Large intestine (tissue), 3 donors: ENCODE measurements around the gene HEPHL1. TPM values are rescaled to one million over a fixed set of nuclear protein-coding genes. Genes with fewer than 3 reads are reported as not detected.
"Not testable (repeated sequence)": the region's sequence is repeated elsewhere in the genome, so short reads cannot be mapped to it uniquely, and the experiment has no call there.

Experiments used
- DNase-seq, 2 donors: peaks; one replicate each; pipeline versions ENCODE4 v3.0.0 to v3.0.0-alpha.2; 2013
- H3K27ac ChIP-seq: one replicate; pipeline ENCODE4 v1.5.1; 2013; ENCODE audit warnings: low read length
- H3K27me3 ChIP-seq: 2 replicates; pipeline ENCODE4 v1.6.1; 2013; ENCODE audit warnings: low read length; ENCODE audit not compliant: control insufficient read depth, insufficient read depth
- H3K36me3 ChIP-seq: 2 replicates; pipeline ENCODE4 v1.6.1; 2013; ENCODE audit warnings: low read length; ENCODE audit not compliant: control insufficient read depth, insufficient read depth
- H3K4me1 ChIP-seq: one replicate; pipeline ENCODE4 v1.6.1; 2013; ENCODE audit warnings: low read length; ENCODE audit not compliant: control insufficient read depth, insufficient read depth
- H3K4me3 ChIP-seq: one replicate; pipeline ENCODE4 v1.5.1; 2013; ENCODE audit warnings: low read length
- H3K9me3 ChIP-seq: one replicate; pipeline ENCODE4 v1.6.1; 2013; ENCODE audit warnings: mild to moderate bottlenecking, low read depth, low read length, moderate library complexity; ENCODE audit not compliant: control insufficient read depth
- WGBS: methylation state at CpG from one replicate; pipeline ENCODE4 v1.1.5; 2013; ENCODE audit warnings: low lambda C conversion rate; ENCODE audit not compliant: insufficient coverage; 5-methylcytosine and 5-hydroxymethylcytosine counted together
- polyA plus RNA-seq: library from polyadenylated mRNA; unstranded; fragments of 120-200 nt; gene quantifications from one replicate; pipeline ENCODE4 v1.2.1, GENCODE V29; 2013

The HEPHL1 gene
- polyA plus RNA-seq, 1 donor = 0.54 TPM

GRCh38 chr11:94111241-94111640 lies 90.1 kb downstream of the HEPHL1 start:
- 100% methylated on average over 1 of the region's 3 CpGs for WGBS
- Histone ChIP-seq H3K27me3 (no peaks in the 10 kb centered on the region), H3K27ac (no peak overlapping the region), H3K36me3 (no peaks in the 10 kb centered on the region), H3K4me1 (no peaks in the 10 kb centered on the region), H3K9me3 (no peaks in the 10 kb centered on the region), H3K4me3 (no peak overlapping the region)
- no peak for DNase-seq

- Histone ChIP-seq H3K27ac (no peak overlapping the region), H3K4me1 (no peaks in the 10 kb centered on the region), H3K36me3 (no peaks in the 10 kb centered on the region), H3K9me3 (no peaks in the 10 kb centered on the region), H3K27me3 (no peaks in the 10 kb centered on the region), H3K4me3 (no peak overlapping the region)
- WGBS = 60% methylated on average over 1 of the region's 3 CpGs
- DNase-seq = no peak
These were observed 90.5 kb downstream of the HEPHL1 start for GRCh38 chr11:94111660-94112059.

GRCh38 chr11:94112206-94112953 lies 91.2 kb downstream of the HEPHL1 start:
- no peak for DNase-seq
- Histone ChIP-seq H3K4me1 (no peaks in the 10 kb centered on the region), H3K27me3 (no peaks in the 10 kb centered on the region), H3K27ac (no peak overlapping the region), H3K36me3 (no peaks in the 10 kb centered on the region), H3K4me3 (no peak overlapping the region), H3K9me3 (no peaks in the 10 kb centered on the region)
- 100% methylated on average over 1 of the region's 1 CpG for WGBS

GRCh38 chr11:94117197-94117574 lies 96.0 kb downstream of the HEPHL1 start:
- no CpG with 5 or more reads among the region's 1 CpG for WGBS
- Histone ChIP-seq H3K27ac (no peak overlapping the region), H3K4me1 (no peaks in the 10 kb centered on the region), H3K27me3 (no peaks in the 10 kb centered on the region), H3K4me3 (no peak overlapping the region), H3K36me3 (no peaks in the 10 kb centered on the region), H3K9me3 (no peaks in the 10 kb centered on the region)
- DNase-seq = no peak

- Histone ChIP-seq H3K27ac (no peak overlapping the region), H3K4me1 (no peaks in the 10 kb centered on the region), H3K4me3 (no peak overlapping the region), H3K36me3 (no peaks in the 10 kb centered on the region), H3K9me3 (no peaks in the 10 kb centered on the region), H3K27me3 (no peaks in the 10 kb centered on the region)
- DNase-seq = no peak
These were observed 96.7 kb downstream of the HEPHL1 start for GRCh38 chr11:94117871-94118270.

GRCh38 chr11:94119676-94120075 lies 98.5 kb downstream of the HEPHL1 start:
- not testable (repeated sequence) for H3K27ac ChIP-seq, H3K9me3 ChIP-seq, DNase-seq, H3K27me3 ChIP-seq, H3K4me3 ChIP-seq, H3K36me3 ChIP-seq, H3K4me1 ChIP-seq
- no CpG with 5 or more reads among the region's 6 CpGs for WGBS

- H3K4me3 ChIP-seq, H3K27ac ChIP-seq, H3K9me3 ChIP-seq, H3K36me3 ChIP-seq, H3K27me3 ChIP-seq, H3K4me1 ChIP-seq, DNase-seq: not testable (repeated sequence)
- WGBS = 100% methylated on average over 2 of the region's 2 CpGs
These were observed 99.4 kb downstream of the HEPHL1 start for GRCh38 chr11:94120516-94120915.

GRCh38 chr11:94120946-94121345 lies 99.8 kb downstream of the HEPHL1 start:
- Histone ChIP-seq H3K4me1 (no peaks in the 10 kb centered on the region), H3K36me3 (no peaks in the 10 kb centered on the region), H3K27me3 (no peaks in the 10 kb centered on the region), H3K9me3 (no peaks in the 10 kb centered on the region), H3K27ac (no peak overlapping the region), H3K4me3 (no peak overlapping the region)
- DNase-seq = no peak
- WGBS = no CpG with 5 or more reads among the region's 6 CpGs

GRCh38 chr11:94125407-94126115 lies 104.4 kb downstream of the HEPHL1 start:
- DNase-seq = no peak
- no CpG with 5 or more reads among the region's 8 CpGs for WGBS
- peaks cover 17% of the 10 kb centered on the region for H3K4me1 ChIP-seq

GRCh38 chr11:94127638-94128037 lies 106.5 kb downstream of the HEPHL1 start:
- no peaks in the 10 kb centered on the region for H3K27me3 ChIP-seq
- peak overlapping the region; percentile 90 for H3K4me3 ChIP-seq
- H3K9me3 ChIP-seq = no peaks in the 10 kb centered on the region
- peaks cover 27% of the 10 kb centered on the region for H3K4me1 ChIP-seq
- no peaks in the 10 kb centered on the region for H3K36me3 ChIP-seq
- peak in 1 of 2 donors; percentile 24 for DNase-seq
- peak overlapping the region; percentile 92 for H3K27ac ChIP-seq

More at GRCh38 chr11:94125407-94126115, 104.4 kb downstream of the HEPHL1 start:
- Histone ChIP-seq H3K27me3 (no peaks in the 10 kb centered on the region), H3K4me3 (no peak overlapping the region), H3K36me3 (no peaks in the 10 kb centered on the region), H3K9me3 (no peaks in the 10 kb centered on the region), H3K27ac (no peak overlapping the region)

- peaks cover 27% of the 10 kb centered on the region for H3K4me1 ChIP-seq
- H3K9me3 ChIP-seq = no peaks in the 10 kb centered on the region
- peak overlapping the region; percentile 92 for H3K27ac ChIP-seq
- H3K4me3 ChIP-seq = peak overlapping the region; percentile 90
- no peak for DNase-seq
- H3K36me3 ChIP-seq = no peaks in the 10 kb centered on the region
- no peaks in the 10 kb centered on the region for H3K27me3 ChIP-seq
- no CpG with 5 or more reads among the region's 23 CpGs for WGBS
These were observed 107.2 kb downstream of the HEPHL1 start for GRCh38 chr11:94128291-94128745.
